Uterus (tissue), 4 donors: Measurements from ENCODE around the gene C22orf15. TPM values are rescaled to one million over a fixed set of nuclear protein-coding genes. Genes with fewer than 3 reads are reported as not detected.

Experiments
- DNase-seq, 2 donors: peaks; one replicate each; pipeline ENCODE4 v3.0.0-alpha.2; 2019 to 2020
- H3K27ac ChIP-seq, 2 donors: fragments of 200-600 bp; sonication (generic); 1 replicate in 1 of 2; 2 replicates in 1 of 2; pipeline ENCODE4 v1.5.1; 2016 to 2018
- H3K27me3 ChIP-seq, 2 donors: fragments of 200-600 bp; sonication (generic); one replicate each; pipeline ENCODE4 v1.5.1; 2018 to 2019; ENCODE audit warnings: control low read depth in 1 of 2
- H3K36me3 ChIP-seq, 2 donors: fragments of 200-600 bp; sonication (generic); one replicate each; pipeline ENCODE4 v1.5.1; 2019; ENCODE audit warnings: control low read depth in 1 of 2
- H3K4me1 ChIP-seq, 2 donors: fragments of 200-600 bp; sonication (generic); one replicate each; pipeline ENCODE4 v1.5.1; 2018 to 2019; ENCODE audit warnings: control low read depth in 1 of 2
- H3K4me3 ChIP-seq, 2 donors: fragments of 200-600 bp; sonication (generic); 1 replicate in 1 of 2; 2 replicates in 1 of 2; pipeline ENCODE4 v1.5.1; 2018 to 2019; ENCODE audit warnings: mild to moderate bottlenecking in 1 of 2
- H3K9me3 ChIP-seq, 2 donors: fragments of 200-600 bp; sonication (generic); one replicate each; pipeline ENCODE4 v1.5.1; 2019; ENCODE audit warnings: control low read depth in 1 of 2
- CTCF ChIP-seq, 4 experiments: fragments of 200-600 bp in 2 of 4; fragments of 450-650 bp in 2 of 4; sonication (generic) in 2 of 4; IDR thresholded peaks; one replicate each; pipeline ENCODE4 v1.5.1; 2016 to 2019; ENCODE audit warnings: antibody characterized with exemption in 4 of 4, mild to moderate bottlenecking in 2 of 4, moderate library complexity in 1 of 4
- POLR2A ChIP-seq, 2 donors: fragments of 450-650 bp; IDR thresholded peaks; one replicate each; pipeline ENCODE4 v1.6.1; 2016; ENCODE audit warnings: antibody characterized with exemption in 2 of 2, mild to moderate bottlenecking in 1 of 2, moderate library complexity in 1 of 2
- intact Hi-C: fragments of 100-400 bp; cut with DNase I; formaldehyde crosslinking; loops from one replicate; pipeline ENCODE4 v1.15.1; 2023; ENCODE audit warnings: low total_unique reads
- total RNA-seq, 4 donors: library from RNA; depleted of rRNA in 3 of 4; stranded (reverse); fragments of >200 nt in 3 of 4; gene quantifications; one replicate each; pipeline versions ENCODE4 v1.1.0 to v1.2.4, GENCODE V29; 2014 to 2023
- donor health status: DM: yes; HTN: yes; CAD: no.

The C22orf15 gene
- total RNA-seq, 4 donors from 2014 or later, result 0.41 to 0.55 TPM; not detected in 2

- DNase-seq, result no peak
- TF ChIP-seq CTCF (IDR thresholded peaks at IDR 0.05), result no peak
- TF ChIP-seq POLR2A (IDR thresholded peaks at IDR 0.05), result no peak
- Histone ChIP-seq H3K4me3 (no peak overlapping the region), H3K9me3 (no peaks in the 10 kb centered on the region), H3K27me3 (no peaks in the 10 kb centered on the region), H3K4me1 (no peaks in the 10 kb centered on the region), H3K27ac (no peak overlapping the region), H3K36me3 (no peaks in the 10 kb centered on the region)
- intact Hi-C loops, result no loop called here
Measured at GRCh38 chr22:23779083-23779482, 16.3 kb downstream of the C22orf15 start.

- TF ChIP-seq POLR2A (IDR thresholded peaks at IDR 0.05), result no peak
- no peak for TF ChIP-seq CTCF (IDR thresholded peaks at IDR 0.05)
- Histone ChIP-seq H3K4me1 (no peaks in the 10 kb centered on the region), H3K9me3 (no peaks in the 10 kb centered on the region), H3K4me3 (no peak overlapping the region), H3K27me3 (no peaks in the 10 kb centered on the region), H3K36me3 (no peaks in the 10 kb centered on the region), H3K27ac (no peak overlapping the region)
- intact Hi-C loops, result no loop called here
- no peak for DNase-seq
Measured at GRCh38 chr22:23779731-23780130, 16.9 kb downstream of the C22orf15 start.

- no peaks in the 10 kb centered on the region for H3K36me3 ChIP-seq
- no peak overlapping the region for H3K4me3 ChIP-seq
- intact Hi-C loops, result no loop called here
- TF ChIP-seq POLR2A (IDR thresholded peaks at IDR 0.05), result no peak
- TF ChIP-seq CTCF (IDR thresholded peaks at IDR 0.05), result no peak
- H3K27me3 ChIP-seq, result no peaks in the 10 kb centered on the region
- H3K4me1 ChIP-seq, result no peaks in the 10 kb centered on the region
- no peaks in the 10 kb centered on the region for H3K9me3 ChIP-seq
- no peak for DNase-seq
- H3K27ac ChIP-seq, result no peak overlapping the region
Measured at GRCh38 chr22:23780146-23780748, 17.5 kb downstream of the C22orf15 start.

- Histone ChIP-seq H3K36me3 (no peaks in the 10 kb centered on the region), H3K4me3 (no peak overlapping the region), H3K9me3 (no peaks in the 10 kb centered on the region), H3K4me1 (peaks cover 0 to 2% of the 10 kb centered on the region in 2 donors), H3K27me3 (no peaks in the 10 kb centered on the region), H3K27ac (no peak overlapping the region)
- TF ChIP-seq POLR2A (IDR thresholded peaks at IDR 0.05) (no peak), CTCF (IDR thresholded peaks at IDR 0.05) (no peak)
- intact Hi-C loops, result no loop called here
- DNase-seq, result no peak
Measured at GRCh38 chr22:23781065-23781464, 18.3 kb downstream of the C22orf15 start.

GRCh38 chr22:23781511-23782183 lies 18.9 kb downstream of the C22orf15 start:
- Histone ChIP-seq H3K27ac (no peak overlapping the region), H3K4me1 (peaks cover 0 to 6% of the 10 kb centered on the region in 2 donors), H3K27me3 (no peaks in the 10 kb centered on the region), H3K9me3 (no peaks in the 10 kb centered on the region), H3K36me3 (no peaks in the 10 kb centered on the region), H3K4me3 (no peak overlapping the region)
- intact Hi-C loops, result no loop called here
- no peak for TF ChIP-seq POLR2A (IDR thresholded peaks at IDR 0.05)
- TF ChIP-seq CTCF (IDR thresholded peaks at IDR 0.05), result no peak
- no peak for DNase-seq
